HCT116 (cell line): ENCODE results near the gene DOCK2. TPM values are rescaled to one million over a fixed set of nuclear protein-coding genes. Genes with fewer than 3 reads are reported as not detected.

Experiments used
- ATAC-seq: fragments of 200-7000 bp; cut with Tn5 transposase; 2 replicates; pipeline ENCODE4 v1.9.1; 2020; ENCODE audit warnings: mild to moderate bottlenecking, moderate library complexity
- BruUV-seq: library from RNA; stranded (reverse); fragments of 400-500 nt; replicated peaks from 2 replicates; lab custom pipeline; 2021; lab: Mats Ljungman, UMichigan
- CTCF ChIA-PET: fragments of 300-600 bp; sonication (Branson Sonifier 250); formaldehyde crosslinking; loops from one replicate; lab custom pipeline; 2021; ENCODE audit warnings: antibody characterized with exemption; lab: Charles Lee
- POLR2A ChIA-PET: fragments of 300-600, 350-600 bp; sonication (Branson Sonifier 250); formaldehyde crosslinking; loops from one replicate; lab custom pipeline; 2021; ENCODE audit warnings: antibody characterized with exemption; lab: Charles Lee
- RAD21 ChIA-PET, 2 experiments: fragments of 300-600 bp; sonication (Branson Sonifier 250); formaldehyde crosslinking; loops; one replicate each; lab custom pipeline; 2023; ENCODE audit warnings: low total read pairs in 2 of 2; ENCODE audit not compliant: uncharacterized antibody in 2 of 2, unreplicated experiment in 2 of 2, low non-redundant PET in 1 of 2; lab: Charles Lee
- DNase-seq: peaks from one replicate; pipeline ENCODE4 v3.0.0-alpha.2; 2010; ENCODE audit warnings: low read depth, low spot score
- H2AFZ ChIP-seq: fragments of 200-600 bp; shearing (Covaris generic), sonication (generic); 2 replicates; pipeline ENCODE4 v1.6.1; 2017; ENCODE audit warnings: low read depth, mixed run types, mixed read lengths, antibody characterized with exemption, low read length; ENCODE audit not compliant: poor library complexity, severe bottlenecking
- H3K27ac ChIP-seq: 2 replicates; pipeline ENCODE4 v1.5.1; 2012; ENCODE audit warnings: low read depth, low read length
- H3K27me3 ChIP-seq: fragments of 200-600 bp; sonication (generic); 2 replicates; pipeline ENCODE4 v1.6.1; 2016; ENCODE audit warnings: mixed run types, low read length, mixed read lengths; ENCODE audit not compliant: insufficient read depth
- H3K36me3 ChIP-seq, 2 experiments: fragments of 200-500 bp in 1 of 2; fragments of 200-600 bp in 1 of 2; sonication (Bioruptor generic) in 1 of 2; sonication (generic) in 1 of 2; 2 replicates each; pipeline versions ENCODE4 v1.5.1 to v1.6.1; 2014 to 2016; ENCODE audit warnings: low read length in 2 of 2, inconsistent platforms in 1 of 2, mixed read lengths in 1 of 2, mixed run types in 1 of 2; ENCODE audit not compliant: insufficient read depth in 2 of 2, control insufficient read depth in 1 of 2
- H3K4me1 ChIP-seq, 2 experiments: fragments of 200-600 bp in 1 of 2; sonication (generic) in 1 of 2; 2 replicates each; pipeline versions ENCODE4 v1.5.1 to v1.6.1; 2012 to 2017; ENCODE audit warnings: low read length in 2 of 2, inconsistent platforms in 1 of 2, mild to moderate bottlenecking in 1 of 2, mixed read lengths in 1 of 2, mixed run types in 1 of 2, moderate library complexity in 1 of 2; ENCODE audit not compliant: insufficient read depth in 2 of 2, control insufficient read depth in 1 of 2
- H3K4me2 ChIP-seq: fragments of 200-600 bp; sonication (generic); 2 replicates; pipeline ENCODE4 v1.6.1; 2017; ENCODE audit warnings: mixed run types, low read length, mixed read lengths
- H3K4me3 ChIP-seq, 2 experiments: fragments of 200-600 bp in 1 of 2; sonication (generic) in 1 of 2; replicated peaks in 1 of 2; 2 replicates each; pipeline ENCODE4 v1.5.1; 2011 to 2016; ENCODE audit warnings: low read length in 2 of 2, control low read depth in 1 of 2, low read depth in 1 of 2, mild to moderate bottlenecking in 1 of 2, mixed read lengths in 1 of 2, mixed run types in 1 of 2
- H3K79me2 ChIP-seq: fragments of 200-600 bp; sonication (generic); 2 replicates; pipeline ENCODE4 v1.6.1; 2017; ENCODE audit warnings: mild to moderate bottlenecking, mixed run types, low read length, moderate library complexity, mixed read lengths; ENCODE audit not compliant: insufficient read depth
- H3K9ac ChIP-seq: fragments of 200-600 bp; sonication (generic); 2 replicates; pipeline ENCODE4 v1.6.1; 2016; ENCODE audit warnings: low read length, mixed read lengths
- H3K9me2 ChIP-seq: fragments of 200-600 bp; sonication (generic), shearing (Covaris generic); 2 replicates; pipeline ENCODE4 v1.6.1; 2017; ENCODE audit warnings: mixed run types, mild to moderate bottlenecking, moderate library complexity; ENCODE audit not compliant: insufficient read depth
- H3K9me3 ChIP-seq, 2 experiments: fragments of 200-500 bp in 1 of 2; fragments of 200-600 bp in 1 of 2; sonication (Bioruptor generic) in 1 of 2; sonication (generic) in 1 of 2; 2 replicates each; pipeline ENCODE4 v1.6.1; 2014 to 2017; ENCODE audit warnings: low read length in 2 of 2, mixed read lengths in 2 of 2, inconsistent platforms in 1 of 2, low read depth in 1 of 2, mild to moderate bottlenecking in 1 of 2, mixed run types in 1 of 2, moderate library complexity in 1 of 2; ENCODE audit not compliant: control insufficient read depth in 1 of 2, insufficient read depth in 1 of 2
- H4K20me1 ChIP-seq: fragments of 200-600 bp; sonication (generic), shearing (Covaris generic); 2 replicates; pipeline ENCODE4 v1.6.1; 2017; ENCODE audit warnings: mixed run types, mild to moderate bottlenecking, moderate library complexity; ENCODE audit not compliant: insufficient read depth
- CBX3 ChIP-seq: IDR thresholded peaks from 2 replicates; pipeline ENCODE4 v1.6.1; 2012; ENCODE audit warnings: low read depth
- CEBPB ChIP-seq: IDR thresholded peaks from 2 replicates; pipeline ENCODE4 v1.6.1; 2012; ENCODE audit warnings: low read depth
- EGR1 ChIP-seq: IDR thresholded peaks from 2 replicates; pipeline ENCODE4 v1.6.1; 2012; ENCODE audit warnings: low read depth
- EZH2phosphoT487 ChIP-seq: fragments of 200-600 bp; IDR thresholded peaks from 2 replicates; pipeline ENCODE4 v1.6.1; 2018; ENCODE audit warnings: antibody characterized with exemption, borderline replicate concordance
- FOSL1 ChIP-seq: IDR thresholded peaks from 2 replicates; pipeline ENCODE4 v1.6.1; 2012; ENCODE audit warnings: low read depth
- POLR2A ChIP-seq: IDR thresholded peaks from 2 replicates; pipeline ENCODE4 v1.7.0; 2011; ENCODE audit warnings: borderline replicate concordance; ENCODE audit not compliant: insufficient read depth, insufficient read length; ENCODE audit errors: extremely low read depth
- RAD21 ChIP-seq: IDR thresholded peaks from 2 replicates; pipeline ENCODE4 v1.6.1; 2012; ENCODE audit warnings: low read depth, mild to moderate bottlenecking
- SIN3A ChIP-seq: IDR thresholded peaks from 2 replicates; pipeline ENCODE4 v1.6.1; 2012; ENCODE audit warnings: low read depth
- SP1 ChIP-seq: IDR thresholded peaks from 2 replicates; pipeline ENCODE4 v1.6.1; 2012; ENCODE audit warnings: low read depth
- SRF ChIP-seq: IDR thresholded peaks from 2 replicates; pipeline ENCODE4 v1.6.1; 2012; ENCODE audit warnings: low read depth
- TCF7L2 ChIP-seq: IDR thresholded peaks from 2 replicates; pipeline ENCODE4 v1.7.0; 2011; ENCODE audit warnings: borderline replicate concordance, inconsistent platforms; ENCODE audit not compliant: insufficient read depth, insufficient read length; ENCODE audit errors: extremely low read depth
- YY1 ChIP-seq: IDR thresholded peaks from 2 replicates; pipeline ENCODE4 v1.6.1; 2011; ENCODE audit warnings: low read length, low read depth, moderate library complexity, mild to moderate bottlenecking; ENCODE audit not compliant: insufficient replicate concordance; ENCODE audit errors: extremely low read depth
- intact Hi-C: fragments of 100-400 bp; cut with micrococcal nuclease; formaldehyde crosslinking; loops from 2 replicates; pipeline ENCODE4 v1.10.0; 2022
- total RNA-seq: library from RNA; stranded (reverse); gene quantifications from one replicate; pipeline ENCODE4 v1.2.1, GENCODE V29; 2021; ENCODE audit not compliant: unreplicated experiment
- TF ChIP-seq, protein P1 (sequence below), 3 experiments: fragments of 200-600 bp in 1 of 3; sonication (generic) in 1 of 3; IDR thresholded peaks in 2 of 3; conservative IDR thresholded peaks in 1 of 3; 2 replicates each; pipeline ENCODE4 v1.5.1; 2012 to 2017; ENCODE audit warnings: low read depth in 2 of 3, low read length in 2 of 3, antibody characterized with exemption in 1 of 3, borderline replicate concordance in 1 of 3, control low read depth in 1 of 3, mild to moderate bottlenecking in 1 of 3, mixed read lengths in 1 of 3, mixed run types in 1 of 3, moderate library complexity in 1 of 3; ENCODE audit not compliant: insufficient read depth in 1 of 3
- TF ChIP-seq, protein P2 (sequence below): IDR thresholded peaks from 2 replicates; pipeline ENCODE4 v1.6.1; 2012
- TF ChIP-seq, protein P3 (sequence below): IDR thresholded peaks from 2 replicates; pipeline ENCODE4 v1.6.1; 2011; ENCODE audit warnings: mild to moderate bottlenecking, low read length, moderate library complexity; ENCODE audit not compliant: insufficient replicate concordance; ENCODE audit errors: extremely low read depth

Gene DOCK2
- total RNA-seq, 1 experiment from 2014 or later, result 0.89 TPM

DNA sequence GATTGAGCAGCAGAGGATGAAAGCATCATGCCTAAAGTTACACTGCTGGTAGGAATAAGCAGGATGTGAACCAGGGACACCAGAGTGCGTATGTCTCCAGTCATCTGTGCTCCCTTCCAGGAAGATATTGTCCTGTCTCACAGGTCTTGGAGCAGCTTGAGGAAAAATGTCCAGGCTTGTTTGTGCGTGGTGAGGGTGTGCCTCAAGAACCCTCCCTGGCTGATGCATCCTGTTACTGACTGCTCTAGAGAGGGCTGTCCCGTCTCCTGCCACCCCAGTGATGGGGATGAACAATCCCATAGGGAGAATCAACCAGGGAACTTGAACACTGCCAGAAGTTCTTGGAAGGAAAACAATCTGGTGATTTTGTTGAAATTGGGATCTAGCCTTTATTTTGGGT lies 211.2 kb downstream of the DOCK2 start:
- no peak overlapping the region for H3K9ac ChIP-seq

DNA sequence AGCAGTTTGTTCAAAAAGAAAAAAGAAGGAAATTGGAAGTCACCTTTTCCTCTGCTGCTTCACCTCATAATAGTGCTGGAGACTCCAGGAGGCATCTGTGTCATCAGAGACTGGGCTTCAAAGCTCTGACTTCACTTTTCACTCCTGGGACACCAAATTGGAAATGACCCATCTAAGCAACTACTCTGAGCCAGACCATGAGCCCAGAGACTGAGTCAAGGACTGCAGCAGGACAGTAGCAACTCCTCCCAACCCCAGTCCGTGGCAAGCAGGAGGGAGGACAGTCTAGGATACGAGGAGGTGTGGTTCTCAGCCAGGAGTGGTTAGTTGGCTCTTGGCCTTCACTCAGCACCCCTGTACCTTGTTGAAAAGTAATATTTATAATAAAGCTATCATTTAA lies 211.7 kb downstream of the DOCK2 start:
- Histone ChIP-seq H3K27me3 (no peaks in the 10 kb centered on the region), H3K9ac (no peak overlapping the region), H3K4me1 (no peaks in the 10 kb centered on the region), H3K9me2 (no peaks in the 10 kb centered on the region), H3K27ac (no peak overlapping the region), H2AFZ (no peak overlapping the region), H3K9me3 (peaks cover 3 to 7% of the 10 kb centered on the region in 2 experiments; a peak in 2 of 4 replicates), H3K4me3 (no peak overlapping the region), H3K36me3 (no peaks in the 10 kb centered on the region), H3K4me2 (no peak overlapping the region), H3K79me2 (no peaks in the 10 kb centered on the region), H4K20me1 (no peaks in the 10 kb centered on the region)
- DNase-seq (no peak), ATAC-seq (no peak)
- POLR2A ChIA-PET, result no interaction called here
- no TSS peak for BruUV-seq
- CTCF ChIA-PET, result no interaction called here
- RAD21 ChIA-PET, result no interaction called here
- intact Hi-C loops, result no loop called here
- TF ChIP-seq EZH2phosphoT487 (no peak), TCF7L2 (no peak), SRF (no peak), SP1 (no peak), YY1 (no peak), FOSL1 (no peak), CEBPB (no peak), EGR1 (no peak)
- TF ChIP-seq, protein P1, sequence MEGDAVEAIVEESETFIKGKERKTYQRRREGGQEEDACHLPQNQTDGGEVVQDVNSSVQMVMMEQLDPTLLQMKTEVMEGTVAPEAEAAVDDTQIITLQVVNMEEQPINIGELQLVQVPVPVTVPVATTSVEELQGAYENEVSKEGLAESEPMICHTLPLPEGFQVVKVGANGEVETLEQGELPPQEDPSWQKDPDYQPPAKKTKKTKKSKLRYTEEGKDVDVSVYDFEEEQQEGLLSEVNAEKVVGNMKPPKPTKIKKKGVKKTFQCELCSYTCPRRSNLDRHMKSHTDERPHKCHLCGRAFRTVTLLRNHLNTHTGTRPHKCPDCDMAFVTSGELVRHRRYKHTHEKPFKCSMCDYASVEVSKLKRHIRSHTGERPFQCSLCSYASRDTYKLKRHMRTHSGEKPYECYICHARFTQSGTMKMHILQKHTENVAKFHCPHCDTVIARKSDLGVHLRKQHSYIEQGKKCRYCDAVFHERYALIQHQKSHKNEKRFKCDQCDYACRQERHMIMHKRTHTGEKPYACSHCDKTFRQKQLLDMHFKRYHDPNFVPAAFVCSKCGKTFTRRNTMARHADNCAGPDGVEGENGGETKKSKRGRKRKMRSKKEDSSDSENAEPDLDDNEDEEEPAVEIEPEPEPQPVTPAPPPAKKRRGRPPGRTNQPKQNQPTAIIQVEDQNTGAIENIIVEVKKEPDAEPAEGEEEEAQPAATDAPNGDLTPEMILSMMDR (IDR thresholded peaks at IDR 0.05 in 2 of 3, conservative IDR thresholded peaks at IDR 0.05 in 1 of 3; ENCODE audit: borderline replicate concordance in 1 of 3, insufficient read depth in 1 of 3, low read depth in 2 of 3, low read length in 2 of 3), result no peak

More for the DNA sequence above, 211.2 kb downstream of the DOCK2 start:
- Histone ChIP-seq H3K4me2 (no peak overlapping the region), H3K9me2 (no peaks in the 10 kb centered on the region), H3K36me3 (no peaks in the 10 kb centered on the region), H3K9me3 (peaks cover 3 to 7% of the 10 kb centered on the region in 2 experiments; a peak in 2 of 4 replicates), H3K27ac (no peak overlapping the region), H3K4me1 (no peaks in the 10 kb centered on the region), H3K79me2 (no peaks in the 10 kb centered on the region), H2AFZ (no peak overlapping the region), H4K20me1 (no peaks in the 10 kb centered on the region), H3K27me3 (no peaks in the 10 kb centered on the region), H3K4me3 (no peak overlapping the region)
- intact Hi-C loops, result no loop called here
- TF ChIP-seq, protein P2, sequence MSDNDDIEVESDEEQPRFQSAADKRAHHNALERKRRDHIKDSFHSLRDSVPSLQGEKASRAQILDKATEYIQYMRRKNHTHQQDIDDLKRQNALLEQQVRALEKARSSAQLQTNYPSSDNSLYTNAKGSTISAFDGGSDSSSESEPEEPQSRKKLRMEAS, result no peak
- TF ChIP-seq CBX3 (no peak), POLR2A (no peak), RAD21 (no peak), EZH2phosphoT487 (no peak), FOSL1 (no peak), SIN3A (no peak), SRF (no peak)
- TF ChIP-seq, protein P3, sequence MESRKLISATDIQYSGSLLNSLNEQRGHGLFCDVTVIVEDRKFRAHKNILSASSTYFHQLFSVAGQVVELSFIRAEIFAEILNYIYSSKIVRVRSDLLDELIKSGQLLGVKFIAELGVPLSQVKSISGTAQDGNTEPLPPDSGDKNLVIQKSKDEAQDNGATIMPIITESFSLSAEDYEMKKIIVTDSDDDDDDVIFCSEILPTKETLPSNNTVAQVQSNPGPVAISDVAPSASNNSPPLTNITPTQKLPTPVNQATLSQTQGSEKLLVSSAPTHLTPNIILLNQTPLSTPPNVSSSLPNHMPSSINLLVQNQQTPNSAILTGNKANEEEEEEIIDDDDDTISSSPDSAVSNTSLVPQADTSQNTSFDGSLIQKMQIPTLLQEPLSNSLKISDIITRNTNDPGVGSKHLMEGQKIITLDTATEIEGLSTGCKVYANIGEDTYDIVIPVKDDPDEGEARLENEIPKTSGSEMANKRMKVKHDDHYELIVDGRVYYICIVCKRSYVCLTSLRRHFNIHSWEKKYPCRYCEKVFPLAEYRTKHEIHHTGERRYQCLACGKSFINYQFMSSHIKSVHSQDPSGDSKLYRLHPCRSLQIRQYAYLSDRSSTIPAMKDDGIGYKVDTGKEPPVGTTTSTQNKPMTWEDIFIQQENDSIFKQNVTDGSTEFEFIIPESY, result no peak
- no peak for ATAC-seq
- ChIA-PET CTCF (no interaction called here), RAD21 (no interaction called here), POLR2A (no interaction called here)
- no peak for DNase-seq
- no TSS peak for BruUV-seq
